ENCODE data around the gene ELP5. TPM values are rescaled to one million over a fixed set of nuclear protein-coding genes. Genes with fewer than 3 reads are reported as not detected.
A peak's percentile ranks its signal among the peaks of the same experiment; 100 is the strongest.

Gene ELP5
- total RNA-seq, 2 donors from 2014 or later = 34.4 to 77.9 TPM

- Histone ChIP-seq H3K36me3 (peaks cover 29% of the 10 kb centered on the region), H3K27ac (peak overlapping the region; percentile 92), H3K4me3 (peak overlapping the region; percentile 74), H3K4me1 (peaks cover 11% of the 10 kb centered on the region), H3K9ac (ENCODE audit: low read depth in 2 of 2, low read length in 2 of 2) (peak overlapping the region; percentile 79 to 98), H3K27me3 (no peaks in the 10 kb centered on the region), H3K9me3 (no peaks in the 10 kb centered on the region)
- TF ChIP-seq CTCF (IDR thresholded peaks at IDR 0.05) = no peak
- intact Hi-C loops (cut with DNase I) = no loop called here
- peak; percentile 94 for DNase-seq
Observed at GRCh38 chr17:7308625-7309433, 56.8 kb downstream of the ELP5 start.

Small RNA genes within 50 kb of the gene (microRNA-seq; reads per million reads assigned to microRNA genes)
- gene MIR324 = 1,490 reads per million, percentile 83 among the genes with 10 or more reads in this experiment

Other genes starting within 250 kb of the ELP5 start
- gene RNASEK, start 239.6 kb upstream of the ELP5 start, total RNA-seq = 100 to 1,000 TPM; 190 to 204 TPM
- gene BCL6B, start 229.2 kb upstream of the ELP5 start, total RNA-seq = 1 to 10 TPM in 1 of 2 donors, under 1 TPM in 1; 0.89 to 7.3 TPM
- gene SLC16A13, start 216.2 kb upstream of the ELP5 start, total RNA-seq = 10 to 100 TPM; 11.0 to 13.9 TPM
- gene SLC16A11, start 208.1 kb upstream of the ELP5 start, total RNA-seq = under 1 TPM; 0.22 to 0.40 TPM
- 1 to 10 TPM in 1 of 2 donors, under 1 TPM in 1; 0.96 to 9.7 TPM for gene CLEC10A, start 172.0 kb upstream of the ELP5 start, total RNA-seq
- gene ASGR2, start 137.4 kb upstream of the ELP5 start, total RNA-seq = under 1 TPM; 0.45 to 0.49 TPM
- 1 to 10 TPM in 1 of 2 donors, under 1 TPM in 1; 0.47 to 1.1 TPM for gene ASGR1, start 72.8 kb upstream of the ELP5 start, total RNA-seq
- gene DLG4, start 32.4 kb upstream of the ELP5 start, total RNA-seq = 1 to 10 TPM; 4.8 to 5.6 TPM
- 100 to 1,000 TPM; 606 to 859 TPM for gene ACADVL, start 32.3 kb upstream of the ELP5 start, total RNA-seq
- 10 to 100 TPM; 32.4 to 42.4 TPM for gene DVL2, start 17.7 kb upstream of the ELP5 start, total RNA-seq
- 10 to 100 TPM; 29.8 to 38.6 TPM for gene PHF23, start 12.8 kb upstream of the ELP5 start, total RNA-seq
- gene GABARAP, start 9.8 kb upstream of the ELP5 start, total RNA-seq = 100 to 1,000 TPM; 378 to 513 TPM
- gene CTDNEP1, start 481 bp upstream of the ELP5 start, total RNA-seq = 100 to 1,000 TPM; 124 to 145 TPM
- 100 to 1,000 TPM; 798 to 919 TPM for gene CLDN7, start 10.3 kb downstream of the ELP5 start, total RNA-seq
- 1 to 10 TPM; 1.9 to 5.7 TPM for gene SLC2A4, start 29.5 kb downstream of the ELP5 start, total RNA-seq
- gene YBX2, start 42.4 kb downstream of the ELP5 start, total RNA-seq = 10 to 100 TPM; 22.1 to 40.4 TPM
- 100 to 1,000 TPM; 367 to 917 TPM for gene EIF5A, start 55.4 kb downstream of the ELP5 start, total RNA-seq
- gene GPS2, start 63.1 kb downstream of the ELP5 start, total RNA-seq = 10 to 100 TPM; 53.8 to 85.7 TPM
- 10 to 100 TPM; 30.2 to 55.8 TPM for gene NEURL4, start 77.1 kb downstream of the ELP5 start, total RNA-seq
- gene ACAP1, start 84.3 kb downstream of the ELP5 start, total RNA-seq = 10 to 100 TPM in 1 of 2 donors, 1 to 10 TPM in 1; 7.4 to 12.1 TPM
- 10 to 100 TPM in 1 of 2 donors, 1 to 10 TPM in 1; 5.6 to 12.6 TPM for gene KCTD11, start 99.9 kb downstream of the ELP5 start, total RNA-seq
- not detected for gene TMEM95, start 102.9 kb downstream of the ELP5 start, total RNA-seq
- gene TNK1, start 128.9 kb downstream of the ELP5 start, total RNA-seq = 10 to 100 TPM; 18.0 to 22.6 TPM
- 10 to 100 TPM; 11.0 to 12.0 TPM for gene PLSCR3, start 142.3 kb downstream of the ELP5 start, total RNA-seq
- 100 to 1,000 TPM in 1 of 2 donors, 10 to 100 TPM in 1; 88.2 to 101 TPM for gene TMEM256, start 151.9 kb downstream of the ELP5 start, total RNA-seq
- 1 to 10 TPM; 2.5 to 5.0 TPM for gene NLGN2, start 155.6 kb downstream of the ELP5 start, total RNA-seq
- not detected for gene SPEM1, start 168.1 kb downstream of the ELP5 start, total RNA-seq
- not detected for gene SPEM2, start 173.4 kb downstream of the ELP5 start, total RNA-seq
- not detected for gene SPEM3, start 176.6 kb downstream of the ELP5 start, total RNA-seq
- gene TMEM102, start 183.2 kb downstream of the ELP5 start, total RNA-seq = 10 to 100 TPM; 20.4 to 20.6 TPM
- 1 to 10 TPM; 1.2 to 1.6 TPM for gene FGF11, start 187.3 kb downstream of the ELP5 start, total RNA-seq
- gene CHRNB1, start 192.8 kb downstream of the ELP5 start, total RNA-seq = 1 to 10 TPM; 4.3 to 6.1 TPM
- 10 to 100 TPM; 12.9 to 26.7 TPM for gene ZBTB4, start 227.4 kb downstream of the ELP5 start, total RNA-seq
- gene SLC35G6, start 229.2 kb downstream of the ELP5 start, total RNA-seq = not detected
- gene POLR2A, start 232.2 kb downstream of the ELP5 start, total RNA-seq = 100 to 1,000 TPM in 1 of 2 donors, 10 to 100 TPM in 1; 73.5 to 137 TPM